Measurements from ENCODE around the gene CLDN4. TPM values are rescaled to one million over a fixed set of nuclear protein-coding genes. Genes with fewer than 3 reads are reported as not detected.
A peak's percentile ranks its signal among the peaks of the same experiment; 100 is the strongest.

The CLDN4 gene
- total RNA-seq, 1 experiment from 2014 or later: 249 TPM

- H3K9me3 Mint-ChIP-seq (ENCODE audit: unreplicated experiment): no peaks in the 10 kb centered on the region
- ChIA-PET POLR2A (no interaction called here), CTCF (no interaction called here)
- no peaks in the 10 kb centered on the region for H3K9me3 ChIP-seq
- peak overlapping the region; percentile 2 for H3K4me3 Mint-ChIP-seq (ENCODE audit: unreplicated experiment)
- H3K27ac Mint-ChIP-seq (ENCODE audit: unreplicated experiment): peak overlapping the region; percentile 24
- H3K4me3 ChIP-seq (ENCODE audit: low read depth, low read length): no peak overlapping the region
- intact Hi-C loops (cut with micrococcal nuclease; ENCODE audit: unreplicated experiment): loop anchor here (10.0 kb wide), 1 partner anchor 55 kb away; no protein-coding TSS in a partner anchor
- no peak for DNase-seq
- H3K4me1 ChIP-seq: peaks cover 11% of the 10 kb centered on the region
- peaks cover 19% of the 10 kb centered on the region for H3K4me1 Mint-ChIP-seq (ENCODE audit: low read depth, unreplicated experiment)
- TF ChIP-seq CTCF (IDR thresholded peaks at IDR 0.05; ENCODE audit: insufficient read depth in 1 of 2, low read depth in 1 of 2, low read length in 1 of 2, severe bottlenecking in 1 of 2, unreplicated experiment in 1 of 2): no peak
- no peaks in the 10 kb centered on the region for H3K27me3 ChIP-seq (replicated peaks; ENCODE audit: control insufficient read depth, insufficient read depth, low read length)
- H3K36me3 Mint-ChIP-seq (ENCODE audit: insufficient read depth, unreplicated experiment): peaks cover 10% of the 10 kb centered on the region
- H3K27me3 Mint-ChIP-seq (ENCODE audit: insufficient read depth, unreplicated experiment): no peaks in the 10 kb centered on the region
- no TSS peak for BruUV-seq (replicated peaks)
- H3K36me3 ChIP-seq (ENCODE audit: control insufficient read depth, insufficient read depth, low read length): no peaks in the 10 kb centered on the region
Observed at GRCh38 chr7:73799282-73800141, 31.3 kb upstream of the CLDN4 start.

- H3K36me3 ChIP-seq (ENCODE audit: control insufficient read depth, insufficient read depth, low read length): no peaks in the 10 kb centered on the region
- Mint-ChIP-seq H3K27me3 (ENCODE audit: insufficient read depth, unreplicated experiment) (no peaks in the 10 kb centered on the region), H3K4me3 (ENCODE audit: unreplicated experiment) (no peak overlapping the region), H3K4me1 (ENCODE audit: low read depth, unreplicated experiment) (peaks cover 14% of the 10 kb centered on the region), H3K27ac (ENCODE audit: unreplicated experiment) (no peak overlapping the region), H3K36me3 (ENCODE audit: insufficient read depth, unreplicated experiment) (peaks cover 10% of the 10 kb centered on the region), H3K9me3 (ENCODE audit: unreplicated experiment) (no peaks in the 10 kb centered on the region)
- no peaks in the 10 kb centered on the region for H3K27me3 ChIP-seq (replicated peaks; ENCODE audit: control insufficient read depth, insufficient read depth, low read length)
- CTCF ChIA-PET: no interaction called here
- intact Hi-C loops (cut with micrococcal nuclease; ENCODE audit: unreplicated experiment): no loop called here
- no peaks in the 10 kb centered on the region for H3K9me3 ChIP-seq
- no peak for TF ChIP-seq CTCF (IDR thresholded peaks at IDR 0.05; ENCODE audit: insufficient read depth in 1 of 2, low read depth in 1 of 2, low read length in 1 of 2, severe bottlenecking in 1 of 2, unreplicated experiment in 1 of 2)
- H3K4me3 ChIP-seq (ENCODE audit: low read depth, low read length): no peak overlapping the region
- H3K4me1 ChIP-seq: peaks cover 9% of the 10 kb centered on the region
- no TSS peak for BruUV-seq (replicated peaks)
- no peak for DNase-seq
- POLR2A ChIA-PET: interaction anchor here (0.7 kb wide), 1 partner anchor 33 kb away, joined by 4 read pairs; no protein-coding TSS in a partner anchor
Observed at GRCh38 chr7:73801577-73801976, 29.2 kb upstream of the CLDN4 start.

GRCh38 chr7:73802459-73802858 is 28.3 kb upstream of the CLDN4 start:
- ChIA-PET POLR2A (no interaction called here), CTCF (no interaction called here)
- Mint-ChIP-seq H3K9me3 (ENCODE audit: unreplicated experiment) (no peaks in the 10 kb centered on the region), H3K36me3 (ENCODE audit: insufficient read depth, unreplicated experiment) (peaks cover 10% of the 10 kb centered on the region), H3K27ac (ENCODE audit: unreplicated experiment) (no peak overlapping the region), H3K4me1 (ENCODE audit: low read depth, unreplicated experiment) (peaks cover 14% of the 10 kb centered on the region), H3K4me3 (ENCODE audit: unreplicated experiment) (no peak overlapping the region), H3K27me3 (ENCODE audit: insufficient read depth, unreplicated experiment) (no peaks in the 10 kb centered on the region)
- no TSS peak for BruUV-seq (replicated peaks)
- Histone ChIP-seq H3K27me3 (replicated peaks; ENCODE audit: control insufficient read depth, insufficient read depth, low read length) (no peaks in the 10 kb centered on the region), H3K4me3 (ENCODE audit: low read depth, low read length) (no peak overlapping the region), H3K4me1 (peaks cover 9% of the 10 kb centered on the region), H3K9me3 (no peaks in the 10 kb centered on the region), H3K36me3 (ENCODE audit: control insufficient read depth, insufficient read depth, low read length) (no peaks in the 10 kb centered on the region)
- intact Hi-C loops (cut with micrococcal nuclease; ENCODE audit: unreplicated experiment): no loop called here
- TF ChIP-seq CTCF (IDR thresholded peaks at IDR 0.05; ENCODE audit: insufficient read depth in 1 of 2, low read depth in 1 of 2, low read length in 1 of 2, severe bottlenecking in 1 of 2, unreplicated experiment in 1 of 2): no peak
- DNase-seq: no peak
